ENCODE data around the gene NIPAL1.

Gene NIPAL1

GRCh38 chr4:48022192-48022799 lies 5.7 kb downstream of the NIPAL1 start:
- Histone ChIP-seq H3K9me3 (ENCODE audit: control insufficient read depth, low read length) (no peaks in the 10 kb centered on the region), H3K36me3 (ENCODE audit: control insufficient read depth, insufficient read depth, low read length) (no peaks in the 10 kb centered on the region), H3K27ac (ENCODE audit: insufficient read depth, low read length, poor library complexity, severe bottlenecking) (no peak overlapping the region), H3K4me3 (ENCODE audit: insufficient read depth, low read depth, low read length, poor library complexity, severe bottlenecking) (no peak overlapping the region), H3K27me3 (replicated peaks; ENCODE audit: control insufficient read depth, insufficient read depth, low read length, poor library complexity, severe bottlenecking) (no peaks in the 10 kb centered on the region), H3K4me1 (ENCODE audit: control insufficient read depth, insufficient read depth, low read length, poor library complexity, severe bottlenecking) (peaks cover 2% of the 10 kb centered on the region)
- no peak for DNase-seq

GRCh38 chr4:48024522-48024921 lies 8.0 kb downstream of the NIPAL1 start:
- no peak for DNase-seq
- Histone ChIP-seq H3K27me3 (replicated peaks; ENCODE audit: control insufficient read depth, insufficient read depth, low read length, poor library complexity, severe bottlenecking) (no peaks in the 10 kb centered on the region), H3K27ac (ENCODE audit: insufficient read depth, low read length, poor library complexity, severe bottlenecking) (no peak overlapping the region), H3K36me3 (ENCODE audit: control insufficient read depth, insufficient read depth, low read length) (no peaks in the 10 kb centered on the region), H3K4me1 (ENCODE audit: control insufficient read depth, insufficient read depth, low read length, poor library complexity, severe bottlenecking) (no peaks in the 10 kb centered on the region), H3K4me3 (ENCODE audit: insufficient read depth, low read depth, low read length, poor library complexity, severe bottlenecking) (no peak overlapping the region), H3K9me3 (ENCODE audit: control insufficient read depth, low read length) (no peaks in the 10 kb centered on the region)

GRCh38 chr4:48025005-48025404 lies 8.4 kb downstream of the NIPAL1 start:
- no peaks in the 10 kb centered on the region for H3K36me3 ChIP-seq (ENCODE audit: control insufficient read depth, insufficient read depth, low read length)

GRCh38 chr4:48027653-48028052 lies 11.1 kb downstream of the NIPAL1 start:
- DNase-seq = no peak
- Histone ChIP-seq H3K27me3 (replicated peaks; ENCODE audit: control insufficient read depth, insufficient read depth, low read length, poor library complexity, severe bottlenecking) (no peaks in the 10 kb centered on the region), H3K27ac (ENCODE audit: insufficient read depth, low read length, poor library complexity, severe bottlenecking) (no peak overlapping the region), H3K4me3 (ENCODE audit: insufficient read depth, low read depth, low read length, poor library complexity, severe bottlenecking) (no peak overlapping the region), H3K9me3 (ENCODE audit: control insufficient read depth, low read length) (no peaks in the 10 kb centered on the region), H3K36me3 (ENCODE audit: control insufficient read depth, insufficient read depth, low read length) (no peaks in the 10 kb centered on the region), H3K4me1 (ENCODE audit: control insufficient read depth, insufficient read depth, low read length, poor library complexity, severe bottlenecking) (no peaks in the 10 kb centered on the region)

More at GRCh38 chr4:48025005-48025404, 8.4 kb downstream of the NIPAL1 start:
- Histone ChIP-seq H3K9me3 (ENCODE audit: control insufficient read depth, low read length) (no peaks in the 10 kb centered on the region), H3K4me3 (ENCODE audit: insufficient read depth, low read depth, low read length, poor library complexity, severe bottlenecking) (no peak overlapping the region), H3K4me1 (ENCODE audit: control insufficient read depth, insufficient read depth, low read length, poor library complexity, severe bottlenecking) (no peaks in the 10 kb centered on the region), H3K27ac (ENCODE audit: insufficient read depth, low read length, poor library complexity, severe bottlenecking) (no peak overlapping the region), H3K27me3 (replicated peaks; ENCODE audit: control insufficient read depth, insufficient read depth, low read length, poor library complexity, severe bottlenecking) (no peaks in the 10 kb centered on the region)
- no peak for DNase-seq

- Histone ChIP-seq H3K4me1 (ENCODE audit: control insufficient read depth, insufficient read depth, low read length, poor library complexity, severe bottlenecking) (no peaks in the 10 kb centered on the region), H3K27me3 (replicated peaks; ENCODE audit: control insufficient read depth, insufficient read depth, low read length, poor library complexity, severe bottlenecking) (no peaks in the 10 kb centered on the region), H3K27ac (ENCODE audit: insufficient read depth, low read length, poor library complexity, severe bottlenecking) (no peak overlapping the region), H3K36me3 (ENCODE audit: control insufficient read depth, insufficient read depth, low read length) (no peaks in the 10 kb centered on the region), H3K4me3 (ENCODE audit: insufficient read depth, low read depth, low read length, poor library complexity, severe bottlenecking) (no peak overlapping the region), H3K9me3 (ENCODE audit: control insufficient read depth, low read length) (no peaks in the 10 kb centered on the region)
- no peak for DNase-seq
Observed at GRCh38 chr4:48028696-48029095, 12.1 kb downstream of the NIPAL1 start.

GRCh38 chr4:48030470-48030869 lies 13.9 kb downstream of the NIPAL1 start:
- no peak for DNase-seq
- no peak overlapping the region for H3K27ac ChIP-seq (ENCODE audit: insufficient read depth, low read length, poor library complexity, severe bottlenecking)
- no peak overlapping the region for H3K4me3 ChIP-seq (ENCODE audit: insufficient read depth, low read depth, low read length, poor library complexity, severe bottlenecking)
- H3K9me3 ChIP-seq (ENCODE audit: control insufficient read depth, low read length) = no peaks in the 10 kb centered on the region
- H3K36me3 ChIP-seq (ENCODE audit: control insufficient read depth, insufficient read depth, low read length) = no peaks in the 10 kb centered on the region
- H3K27me3 ChIP-seq (replicated peaks; ENCODE audit: control insufficient read depth, insufficient read depth, low read length, poor library complexity, severe bottlenecking) = no peaks in the 10 kb centered on the region
- no peaks in the 10 kb centered on the region for H3K4me1 ChIP-seq (ENCODE audit: control insufficient read depth, insufficient read depth, low read length, poor library complexity, severe bottlenecking)

- Histone ChIP-seq H3K36me3 (ENCODE audit: control insufficient read depth, insufficient read depth, low read length) (no peaks in the 10 kb centered on the region), H3K27ac (ENCODE audit: insufficient read depth, low read length, poor library complexity, severe bottlenecking) (no peak overlapping the region), H3K4me3 (ENCODE audit: insufficient read depth, low read depth, low read length, poor library complexity, severe bottlenecking) (no peak overlapping the region), H3K9me3 (ENCODE audit: control insufficient read depth, low read length) (no peaks in the 10 kb centered on the region), H3K4me1 (ENCODE audit: control insufficient read depth, insufficient read depth, low read length, poor library complexity, severe bottlenecking) (no peaks in the 10 kb centered on the region), H3K27me3 (replicated peaks; ENCODE audit: control insufficient read depth, insufficient read depth, low read length, poor library complexity, severe bottlenecking) (no peaks in the 10 kb centered on the region)
- DNase-seq = no peak
Observed at GRCh38 chr4:48031802-48032525, 15.4 kb downstream of the NIPAL1 start.

GRCh38 chr4:48032721-48033120 lies 16.1 kb downstream of the NIPAL1 start:
- no peak for DNase-seq
- Histone ChIP-seq H3K36me3 (ENCODE audit: control insufficient read depth, insufficient read depth, low read length) (no peaks in the 10 kb centered on the region), H3K9me3 (ENCODE audit: control insufficient read depth, low read length) (no peaks in the 10 kb centered on the region), H3K4me1 (ENCODE audit: control insufficient read depth, insufficient read depth, low read length, poor library complexity, severe bottlenecking) (no peaks in the 10 kb centered on the region), H3K4me3 (ENCODE audit: insufficient read depth, low read depth, low read length, poor library complexity, severe bottlenecking) (no peak overlapping the region), H3K27ac (ENCODE audit: insufficient read depth, low read length, poor library complexity, severe bottlenecking) (no peak overlapping the region), H3K27me3 (replicated peaks; ENCODE audit: control insufficient read depth, insufficient read depth, low read length, poor library complexity, severe bottlenecking) (no peaks in the 10 kb centered on the region)

- Histone ChIP-seq H3K9me3 (ENCODE audit: control insufficient read depth, low read length) (no peaks in the 10 kb centered on the region), H3K4me1 (ENCODE audit: control insufficient read depth, insufficient read depth, low read length, poor library complexity, severe bottlenecking) (no peaks in the 10 kb centered on the region), H3K27ac (ENCODE audit: insufficient read depth, low read length, poor library complexity, severe bottlenecking) (no peak overlapping the region), H3K4me3 (ENCODE audit: insufficient read depth, low read depth, low read length, poor library complexity, severe bottlenecking) (no peak overlapping the region), H3K27me3 (replicated peaks; ENCODE audit: control insufficient read depth, insufficient read depth, low read length, poor library complexity, severe bottlenecking) (no peaks in the 10 kb centered on the region), H3K36me3 (ENCODE audit: control insufficient read depth, insufficient read depth, low read length) (no peaks in the 10 kb centered on the region)
- DNase-seq = no peak
Observed at GRCh38 chr4:48033412-48033811, 16.8 kb downstream of the NIPAL1 start.

GRCh38 chr4:48033825-48034413 lies 17.3 kb downstream of the NIPAL1 start:
- no peaks in the 10 kb centered on the region for H3K4me1 ChIP-seq (ENCODE audit: control insufficient read depth, insufficient read depth, low read length, poor library complexity, severe bottlenecking)
- DNase-seq = peak; percentile 5 to 36 (median 24)
- no peaks in the 10 kb centered on the region for H3K9me3 ChIP-seq (ENCODE audit: control insufficient read depth, low read length)
- no peaks in the 10 kb centered on the region for H3K27me3 ChIP-seq (replicated peaks; ENCODE audit: control insufficient read depth, insufficient read depth, low read length, poor library complexity, severe bottlenecking)
- H3K27ac ChIP-seq (ENCODE audit: insufficient read depth, low read length, poor library complexity, severe bottlenecking) = no peak overlapping the region
- H3K4me3 ChIP-seq (ENCODE audit: insufficient read depth, low read depth, low read length, poor library complexity, severe bottlenecking) = no peak overlapping the region
- H3K36me3 ChIP-seq (ENCODE audit: control insufficient read depth, insufficient read depth, low read length) = no peaks in the 10 kb centered on the region

All from effector memory CD4-positive, alpha-beta T cell (primary cell).